ENCODE measurements around the gene KCNT2. TPM values are rescaled to one million over a fixed set of nuclear protein-coding genes. Genes with fewer than 3 reads are reported as not detected.
A peak's percentile ranks its signal among the peaks of the same experiment; 100 is the strongest.

The KCNT2 gene
- total RNA-seq, 4 donors from 2014 or later, result 3.7 to 18.5 (median 6.5) TPM

DNA sequence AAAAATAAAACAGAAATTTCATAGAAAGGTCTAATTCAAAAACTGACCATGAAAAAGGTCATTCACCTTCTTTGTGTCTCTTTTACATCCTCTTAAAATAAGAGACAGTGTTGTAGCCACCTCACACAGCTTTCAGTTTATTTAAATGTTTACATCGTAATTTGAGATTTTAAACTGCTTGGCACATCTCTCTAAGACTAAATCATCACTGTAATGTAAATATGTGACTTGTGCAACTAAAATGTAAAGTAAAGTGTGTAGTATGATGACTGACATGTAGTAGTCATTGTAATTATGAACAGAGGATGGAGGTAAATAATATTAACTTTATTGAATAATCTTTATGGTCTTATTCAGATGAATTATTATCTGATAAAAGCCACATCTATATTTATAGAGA is 283.9 kb downstream of the KCNT2 start:
- H3K27ac ChIP-seq, result no peak overlapping the region
- intact Hi-C loops (cut with DNase I), result no loop called here
- H3K4me3 ChIP-seq (replicated peaks in 1 of 3), result no peak overlapping the region
- no peak for DNase-seq
- H3K9me3 ChIP-seq, result no peaks in the 10 kb centered on the region
- no peak for TF ChIP-seq POLR2A (IDR thresholded peaks at IDR 0.05)
- TF ChIP-seq, protein P1, sequence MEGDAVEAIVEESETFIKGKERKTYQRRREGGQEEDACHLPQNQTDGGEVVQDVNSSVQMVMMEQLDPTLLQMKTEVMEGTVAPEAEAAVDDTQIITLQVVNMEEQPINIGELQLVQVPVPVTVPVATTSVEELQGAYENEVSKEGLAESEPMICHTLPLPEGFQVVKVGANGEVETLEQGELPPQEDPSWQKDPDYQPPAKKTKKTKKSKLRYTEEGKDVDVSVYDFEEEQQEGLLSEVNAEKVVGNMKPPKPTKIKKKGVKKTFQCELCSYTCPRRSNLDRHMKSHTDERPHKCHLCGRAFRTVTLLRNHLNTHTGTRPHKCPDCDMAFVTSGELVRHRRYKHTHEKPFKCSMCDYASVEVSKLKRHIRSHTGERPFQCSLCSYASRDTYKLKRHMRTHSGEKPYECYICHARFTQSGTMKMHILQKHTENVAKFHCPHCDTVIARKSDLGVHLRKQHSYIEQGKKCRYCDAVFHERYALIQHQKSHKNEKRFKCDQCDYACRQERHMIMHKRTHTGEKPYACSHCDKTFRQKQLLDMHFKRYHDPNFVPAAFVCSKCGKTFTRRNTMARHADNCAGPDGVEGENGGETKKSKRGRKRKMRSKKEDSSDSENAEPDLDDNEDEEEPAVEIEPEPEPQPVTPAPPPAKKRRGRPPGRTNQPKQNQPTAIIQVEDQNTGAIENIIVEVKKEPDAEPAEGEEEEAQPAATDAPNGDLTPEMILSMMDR (IDR thresholded peaks at IDR 0.05), result no peak
- 86 to 87% methylated on average over 1 of the region's 1 CpG for WGBS, 2 donors
- no peaks in the 10 kb centered on the region for H3K4me1 ChIP-seq
- no peaks in the 10 kb centered on the region for H3K36me3 ChIP-seq
- no peaks in the 10 kb centered on the region for H3K27me3 ChIP-seq

DNA sequence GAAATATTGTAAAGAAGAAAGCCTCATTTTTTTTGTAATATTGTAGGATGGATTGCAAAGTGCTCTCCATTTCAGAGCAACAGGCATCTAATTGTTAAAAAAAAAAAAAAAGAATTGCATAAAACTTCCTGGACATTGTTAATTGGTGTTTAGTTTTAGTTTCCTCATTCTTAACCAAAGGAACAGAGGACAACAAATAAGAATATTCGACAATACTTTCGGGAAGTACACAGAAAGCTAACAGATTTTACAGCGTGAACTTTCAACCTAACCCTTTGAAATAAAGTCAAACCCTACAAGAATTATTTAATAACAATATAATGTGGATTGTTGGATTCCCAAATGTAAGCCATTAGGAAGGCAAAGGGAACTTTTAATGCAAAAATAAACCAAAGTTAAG is 284.4 kb downstream of the KCNT2 start:
- H3K27me3 ChIP-seq, result no peaks in the 10 kb centered on the region
- 87% methylated on average over 3 of the region's 3 CpGs for WGBS, 2 donors
- no peaks in the 10 kb centered on the region for H3K36me3 ChIP-seq
- H3K27ac ChIP-seq, result no peak overlapping the region
- H3K4me3 ChIP-seq (replicated peaks in 1 of 3), result no peak overlapping the region
- intact Hi-C loops (cut with DNase I), result no loop called here
- DNase-seq, result no peak
- H3K4me1 ChIP-seq, result no peaks in the 10 kb centered on the region
- TF ChIP-seq, protein P1 (IDR thresholded peaks at IDR 0.05), result no peak
- TF ChIP-seq POLR2A (IDR thresholded peaks at IDR 0.05), result no peak
- H3K9me3 ChIP-seq, result no peaks in the 10 kb centered on the region

DNA sequence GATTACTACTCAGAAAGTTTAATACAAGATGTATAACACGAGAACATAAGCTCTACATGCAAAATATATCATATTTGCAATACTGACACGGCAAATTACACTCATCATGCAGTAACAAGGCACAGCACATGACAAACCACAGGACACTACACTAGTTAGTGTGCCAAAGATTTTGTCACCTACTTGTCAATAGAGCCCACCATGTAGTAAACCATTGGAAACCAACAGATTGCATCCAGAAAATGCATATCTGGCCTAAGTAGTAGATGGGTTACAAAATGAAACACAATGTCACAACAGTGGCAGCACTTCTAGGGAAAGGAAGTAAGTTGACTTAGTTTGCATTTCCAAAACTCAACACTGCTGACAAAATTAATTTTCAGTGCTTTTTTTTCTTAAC is 288.9 kb downstream of the KCNT2 start:
- Histone ChIP-seq H3K36me3 (no peaks in the 10 kb centered on the region), H3K27me3 (no peaks in the 10 kb centered on the region), H3K4me3 (replicated peaks in 1 of 3) (no peak overlapping the region), H3K27ac (no peak overlapping the region), H3K9me3 (no peaks in the 10 kb centered on the region), H3K4me1 (no peaks in the 10 kb centered on the region)
- intact Hi-C loops (cut with DNase I), result no loop called here
- DNase-seq, result no peak
- 88 to 90% methylated on average over 2 of the region's 2 CpGs for WGBS, 2 donors
- TF ChIP-seq, protein P1 (IDR thresholded peaks at IDR 0.05), result no peak
- no peak for TF ChIP-seq POLR2A (IDR thresholded peaks at IDR 0.05)

DNA sequence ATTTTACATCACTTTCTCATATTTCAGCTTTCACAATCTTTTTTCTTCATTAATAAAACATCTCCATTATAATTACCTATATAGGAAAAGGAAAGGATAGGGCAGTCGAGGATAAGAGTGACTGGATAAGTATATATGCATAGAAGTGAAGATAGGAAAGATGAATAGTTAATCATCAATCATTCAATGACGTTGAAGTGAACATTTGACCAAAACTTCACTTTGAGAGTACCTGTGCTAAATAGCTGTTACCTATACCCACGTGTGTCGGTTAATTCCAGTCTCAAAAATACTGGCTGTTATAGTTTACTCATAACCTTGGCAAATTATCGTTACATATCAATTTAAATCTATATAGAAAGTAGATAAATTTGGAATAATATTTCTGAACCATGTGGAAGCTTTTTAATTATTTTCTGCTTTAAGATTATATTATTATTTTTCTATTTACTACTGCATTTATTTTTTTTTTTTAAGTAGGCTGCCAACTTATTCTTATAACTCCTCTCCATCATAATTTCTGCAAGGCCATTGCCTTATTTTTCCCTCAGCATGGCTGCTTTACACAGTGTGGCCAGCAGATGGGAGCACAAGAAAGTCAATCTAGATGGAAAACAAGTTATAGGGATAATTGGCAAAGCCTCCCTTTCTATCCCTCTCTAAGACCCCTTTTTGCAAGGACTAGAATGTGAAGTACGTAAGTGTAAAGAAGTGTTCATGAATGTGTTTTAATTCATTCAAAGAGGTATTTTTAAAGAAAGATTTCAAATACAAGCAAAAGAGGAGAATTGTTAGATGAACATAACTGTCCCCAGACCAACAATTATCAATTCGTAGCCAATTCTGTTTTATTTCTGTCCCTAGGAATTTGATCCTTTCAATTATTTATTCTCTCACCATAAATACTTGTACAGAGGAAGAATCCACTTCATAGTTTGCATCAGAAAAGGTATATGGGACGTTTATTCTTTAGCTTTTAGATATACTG is 290.4 kb downstream of the KCNT2 start:
- DNase-seq, result peak; percentile 7 to 14
- H3K27me3 ChIP-seq, result no peaks in the 10 kb centered on the region
- TF ChIP-seq, protein P1 (IDR thresholded peaks at IDR 0.05), result peak in 5 of 6 experiments; percentile 25 to 43 (median 39)
- no peak for TF ChIP-seq POLR2A (IDR thresholded peaks at IDR 0.05)
- no peak overlapping the region for H3K4me3 ChIP-seq (replicated peaks in 1 of 3)
- 79 to 82% methylated on average over 8 of the region's 8 CpGs for WGBS, 2 donors
- no peaks in the 10 kb centered on the region for H3K36me3 ChIP-seq
- no peaks in the 10 kb centered on the region for H3K4me1 ChIP-seq
- H3K27ac ChIP-seq, result no peak overlapping the region
- intact Hi-C loops (cut with DNase I), result no loop called here
- H3K9me3 ChIP-seq, result no peaks in the 10 kb centered on the region

DNA sequence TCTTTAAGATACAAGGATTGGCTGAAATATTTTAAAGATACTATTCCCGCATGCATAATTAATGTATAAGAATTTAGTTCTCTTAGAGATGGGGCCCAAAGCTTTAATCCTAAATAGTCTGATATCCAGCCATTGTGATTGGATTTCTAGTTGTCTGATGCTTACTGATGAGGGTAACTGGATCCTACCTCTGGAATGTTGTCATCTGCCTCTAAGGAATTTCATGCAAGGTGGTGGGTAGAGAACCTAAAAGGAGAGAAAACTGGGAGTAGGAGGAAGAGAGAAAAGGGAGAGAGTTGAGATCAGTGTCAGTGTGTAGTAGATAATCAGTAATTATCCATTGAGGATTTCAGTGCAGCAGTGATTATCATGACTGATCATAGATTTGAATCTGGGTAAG is 295.5 kb downstream of the KCNT2 start:
- Histone ChIP-seq H3K27ac (no peak overlapping the region), H3K9me3 (no peaks in the 10 kb centered on the region), H3K4me3 (replicated peaks in 1 of 3) (no peak overlapping the region), H3K36me3 (no peaks in the 10 kb centered on the region), H3K4me1 (no peaks in the 10 kb centered on the region), H3K27me3 (no peaks in the 10 kb centered on the region)
- 96 to 100% methylated on average over 1 of the region's 1 CpG for WGBS, 2 donors
- intact Hi-C loops (cut with DNase I), result no loop called here
- no peak for TF ChIP-seq POLR2A (IDR thresholded peaks at IDR 0.05)
- TF ChIP-seq, protein P1 (IDR thresholded peaks at IDR 0.05), result no peak
- DNase-seq, result no peak

All from thyroid gland (tissue), 4 donors.